ENCODE data around the gene VWA3B.
"Not testable (repeated sequence)": the region's sequence is repeated elsewhere in the genome, so short reads cannot be mapped to it uniquely, and the experiment has no call there.

The VWA3B gene

GRCh38 chr2:98086491-98087446 is at the start of gene VWA3B:
Gene VWA3B (plus strand): TSS chr2:98087167. CDS start chr2:98093093, 5,926 bp downstream.
- in situ Hi-C loops (cut with MboI; ENCODE audit: low sequenced_read_pairs): no loop called here

GRCh38 chr2:98037206-98037605 is 49.8 kb upstream of the VWA3B start:
- in situ Hi-C loops (cut with MboI; ENCODE audit: low sequenced_read_pairs): no loop called here

- in situ Hi-C loops (cut with MboI; ENCODE audit: low sequenced_read_pairs): no loop called here
Measured at GRCh38 chr2:98037666-98038336, 49.2 kb upstream of the VWA3B start.

- in situ Hi-C loops (cut with MboI; ENCODE audit: low sequenced_read_pairs): no loop called here
Measured at GRCh38 chr2:98039085-98039756, 47.7 kb upstream of the VWA3B start.

- in situ Hi-C loops (cut with MboI; ENCODE audit: low sequenced_read_pairs): no loop called here
Measured at GRCh38 chr2:98040331-98040939, 46.5 kb upstream of the VWA3B start.

- in situ Hi-C loops (cut with MboI; ENCODE audit: low sequenced_read_pairs): no loop called here
Measured at GRCh38 chr2:98043101-98043500, 43.9 kb upstream of the VWA3B start.

- in situ Hi-C loops (cut with MboI; ENCODE audit: low sequenced_read_pairs): not testable (repeated sequence)
Measured at GRCh38 chr2:98044730-98045129, 42.2 kb upstream of the VWA3B start.

- in situ Hi-C loops (cut with MboI; ENCODE audit: low sequenced_read_pairs): no loop called here
Measured at GRCh38 chr2:98050070-98050469, 36.9 kb upstream of the VWA3B start.

- in situ Hi-C loops (cut with MboI; ENCODE audit: low sequenced_read_pairs): no loop called here
Measured at GRCh38 chr2:98058191-98058975, 28.6 kb upstream of the VWA3B start.

- in situ Hi-C loops (cut with MboI; ENCODE audit: low sequenced_read_pairs): no loop called here
Measured at GRCh38 chr2:98060277-98060676, 26.7 kb upstream of the VWA3B start.

- in situ Hi-C loops (cut with MboI; ENCODE audit: low sequenced_read_pairs): no loop called here
Measured at GRCh38 chr2:98063291-98063854, 23.6 kb upstream of the VWA3B start.

- in situ Hi-C loops (cut with MboI; ENCODE audit: low sequenced_read_pairs): no loop called here
Measured at GRCh38 chr2:98065808-98066207, 21.2 kb upstream of the VWA3B start.

GRCh38 chr2:98067160-98067559 is 19.8 kb upstream of the VWA3B start:
- in situ Hi-C loops (cut with MboI; ENCODE audit: low sequenced_read_pairs): no loop called here

- in situ Hi-C loops (cut with MboI; ENCODE audit: low sequenced_read_pairs): no loop called here
Measured at GRCh38 chr2:98070081-98070480, 16.9 kb upstream of the VWA3B start.

GRCh38 chr2:98072442-98072841 is 14.5 kb upstream of the VWA3B start:
- in situ Hi-C loops (cut with MboI; ENCODE audit: low sequenced_read_pairs): no loop called here

- in situ Hi-C loops (cut with MboI; ENCODE audit: low sequenced_read_pairs): no loop called here
Measured at GRCh38 chr2:98078701-98079100, 8.3 kb upstream of the VWA3B start.

GRCh38 chr2:98084151-98084868 is 2.7 kb upstream of the VWA3B start:
- in situ Hi-C loops (cut with MboI; ENCODE audit: low sequenced_read_pairs): no loop called here

- in situ Hi-C loops (cut with MboI; ENCODE audit: low sequenced_read_pairs): no loop called here
Measured at GRCh38 chr2:98084869-98085238, 2.1 kb upstream of the VWA3B start.

GRCh38 chr2:98085649-98086048 is 1.3 kb upstream of the VWA3B start:
- in situ Hi-C loops (cut with MboI; ENCODE audit: low sequenced_read_pairs): no loop called here

All from HL-60/S4 (cell line).